Measurements from ENCODE around the gene LRRC8D. TPM values are rescaled to one million over a fixed set of nuclear protein-coding genes. Genes with fewer than 3 reads are reported as not detected.

Gene LRRC8D
- total RNA-seq, 1 experiment from 2014 or later, result 37.2 TPM

DNA sequence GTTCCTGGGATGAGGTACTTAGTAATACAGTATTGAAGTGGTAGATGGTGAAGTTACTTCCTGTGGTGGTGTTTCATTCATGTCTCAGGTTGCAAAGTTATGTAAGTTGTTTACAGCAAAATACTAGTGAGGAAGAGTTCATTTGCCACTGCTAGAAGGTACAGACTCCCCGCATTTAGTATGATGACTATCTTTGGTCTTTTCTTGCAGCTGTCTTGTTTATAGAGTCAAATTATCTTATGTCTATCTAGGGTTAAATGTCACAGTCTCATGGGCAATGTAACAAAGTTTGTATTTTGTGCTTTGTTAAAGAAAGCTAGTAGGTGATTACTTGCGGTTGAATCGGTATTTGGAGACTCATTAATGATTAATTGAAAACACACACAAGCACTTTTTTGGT, 50.2 kb downstream of the LRRC8D start:
- no peak overlapping the region for H3K9ac ChIP-seq (ENCODE audit: extremely low read depth, insufficient read length, low read length)
- peaks cover 16 to 20% of the 10 kb centered on the region in 2 experiments for H3K4me1 Mint-ChIP-seq
- H2BK15ac ChIP-seq (ENCODE audit: low read depth, low read length), result no peak overlapping the region
- no peak overlapping the region for H4K8ac ChIP-seq (replicated peaks; ENCODE audit: insufficient read length, low read depth, low read length)
- H2BK5ac ChIP-seq (ENCODE audit: insufficient read length, low read length), result no peak overlapping the region
- no peaks in the 10 kb centered on the region for H4K20me1 ChIP-seq (ENCODE audit: control insufficient read depth, insufficient read depth, insufficient read length)
- H3K4me2 ChIP-seq (ENCODE audit: insufficient read depth, insufficient read length, low read length), result no peak overlapping the region
- no peak overlapping the region for H3K18ac ChIP-seq (ENCODE audit: insufficient read length, low read depth, low read length)
- no peaks in the 10 kb centered on the region for H3K79me1 ChIP-seq (ENCODE audit: insufficient read depth, low read depth, low read length, poor library complexity, severe bottlenecking)
- H3K23ac ChIP-seq (ENCODE audit: insufficient read length, low read depth, low read length), result no peak overlapping the region
- H3K4ac ChIP-seq (ENCODE audit: low read depth, low read length), result no peak overlapping the region
- H3K27me3 Mint-ChIP-seq (ENCODE audit: low read depth), result no peaks in the 10 kb centered on the region
- no peak overlapping the region for H3K4me3 Mint-ChIP-seq
- no CpG with 5 or more reads among the region's 3 CpGs for WGBS (ENCODE audit: extremely low coverage, insufficient read length, low lambda C conversion rate)
- no peaks in the 10 kb centered on the region for H3K9me3 ChIP-seq (ENCODE audit: control insufficient read depth, low read depth, low read length)
- 0 out of 2 replicates have a peak, but pooled peaks cover 2% of the 10 kb centered on the region for H3K4me1 ChIP-seq (ENCODE audit: insufficient read depth, low read length)
- no peak overlapping the region for H2BK12ac ChIP-seq (ENCODE audit: insufficient read length, low read depth, low read length)
- no peak overlapping the region for H2BK120ac ChIP-seq (ENCODE audit: low read depth, low read length, poor library complexity, severe bottlenecking)
- H3K56ac ChIP-seq (ENCODE audit: insufficient read length, low read depth, low read length), result no peak overlapping the region
- H3K14ac ChIP-seq (ENCODE audit: insufficient read depth, low read length), result no peak overlapping the region
- no peaks in the 10 kb centered on the region for H3K23me2 ChIP-seq (ENCODE audit: insufficient read length, low read depth, low read length, poor library complexity, severe bottlenecking)
- peaks cover 15 to 20% (median 17%) of the 10 kb centered on the region in 3 experiments; a peak in 6 of 7 replicates for H3K36me3 Mint-ChIP-seq (ENCODE audit: insufficient read depth in 1 of 3, low read depth in 3 of 3)
- no peak overlapping the region for H4K91ac ChIP-seq (ENCODE audit: insufficient read length, low read depth, low read length)
- no peak overlapping the region for H3T11ph ChIP-seq (ENCODE audit: low read length)
- no peaks in the 10 kb centered on the region for H3K9me3 Mint-ChIP-seq
- peak overlapping the region in 1 of 3 experiments; percentile 6; a peak in 2 of 7 replicates for H3K27ac Mint-ChIP-seq
- no peak overlapping the region for H2AFZ ChIP-seq (ENCODE audit: low read length)
- no peak for DNase-seq
- no peak overlapping the region for H2AK5ac ChIP-seq (ENCODE audit: insufficient read length, low read length)
- H2BK20ac ChIP-seq (ENCODE audit: low read depth, low read length, poor library complexity, severe bottlenecking), result no peak overlapping the region
- H4K5ac ChIP-seq (ENCODE audit: insufficient read length, low read depth, low read length), result no peak overlapping the region
- TF ChIP-seq, protein P1, sequence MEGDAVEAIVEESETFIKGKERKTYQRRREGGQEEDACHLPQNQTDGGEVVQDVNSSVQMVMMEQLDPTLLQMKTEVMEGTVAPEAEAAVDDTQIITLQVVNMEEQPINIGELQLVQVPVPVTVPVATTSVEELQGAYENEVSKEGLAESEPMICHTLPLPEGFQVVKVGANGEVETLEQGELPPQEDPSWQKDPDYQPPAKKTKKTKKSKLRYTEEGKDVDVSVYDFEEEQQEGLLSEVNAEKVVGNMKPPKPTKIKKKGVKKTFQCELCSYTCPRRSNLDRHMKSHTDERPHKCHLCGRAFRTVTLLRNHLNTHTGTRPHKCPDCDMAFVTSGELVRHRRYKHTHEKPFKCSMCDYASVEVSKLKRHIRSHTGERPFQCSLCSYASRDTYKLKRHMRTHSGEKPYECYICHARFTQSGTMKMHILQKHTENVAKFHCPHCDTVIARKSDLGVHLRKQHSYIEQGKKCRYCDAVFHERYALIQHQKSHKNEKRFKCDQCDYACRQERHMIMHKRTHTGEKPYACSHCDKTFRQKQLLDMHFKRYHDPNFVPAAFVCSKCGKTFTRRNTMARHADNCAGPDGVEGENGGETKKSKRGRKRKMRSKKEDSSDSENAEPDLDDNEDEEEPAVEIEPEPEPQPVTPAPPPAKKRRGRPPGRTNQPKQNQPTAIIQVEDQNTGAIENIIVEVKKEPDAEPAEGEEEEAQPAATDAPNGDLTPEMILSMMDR (conservative IDR thresholded peaks at IDR 0.05), result no peak
- no peak overlapping the region for H3K27ac ChIP-seq (ENCODE audit: insufficient read length, low read depth, low read length)
- no peaks in the 10 kb centered on the region for H3K27me3 ChIP-seq (ENCODE audit: insufficient read depth, low read length)
- H3K79me2 ChIP-seq (ENCODE audit: insufficient read depth, low read length), result no peaks in the 10 kb centered on the region; the same call in 1 of the 2 replicates

Data from H9 (cell line).